Suprapubic skin (tissue), 4 donors: ENCODE results near the gene RASSF10. TPM values are rescaled to one million over a fixed set of nuclear protein-coding genes. Genes with fewer than 3 reads are reported as not detected.

Experiments used
- DNase-seq, 2 donors: peaks; one replicate each; pipeline ENCODE4 v3.0.0-alpha.2; 2019; ENCODE audit warnings: low spot score in 2 of 2
- H3K27ac ChIP-seq: fragments of 200-600 bp; sonication (generic); one replicate; pipeline ENCODE4 v1.5.1; 2019
- H3K27me3 ChIP-seq: fragments of 200-600 bp; sonication (generic); one replicate; pipeline ENCODE4 v1.5.1; 2019
- H3K36me3 ChIP-seq: fragments of 200-600 bp; sonication (generic); one replicate; pipeline ENCODE4 v1.5.1; 2019
- H3K4me1 ChIP-seq: fragments of 200-600 bp; sonication (generic); one replicate; pipeline ENCODE4 v1.5.1; 2019
- H3K4me3 ChIP-seq: fragments of 200-600 bp; sonication (generic); one replicate; pipeline ENCODE4 v1.5.1; 2019; ENCODE audit warnings: mild to moderate bottlenecking
- H3K9me3 ChIP-seq: fragments of 200-600 bp; sonication (generic); one replicate; pipeline ENCODE4 v1.5.1; 2019
- EP300 ChIP-seq: sonication (generic); formaldehyde crosslinking; IDR thresholded peaks from one replicate; pipeline ENCODE4 v1.6.1; 2017; ENCODE audit warnings: antibody characterized with exemption
- POLR2A ChIP-seq, 2 donors: fragments of 450-650 bp; IDR thresholded peaks; one replicate each; pipeline ENCODE4 v1.6.1; 2017; ENCODE audit warnings: antibody characterized with exemption in 2 of 2, mild to moderate bottlenecking in 2 of 2, moderate library complexity in 2 of 2
- POLR2AphosphoS5 ChIP-seq, 3 donors: sonication (generic); formaldehyde crosslinking; IDR thresholded peaks; one replicate each; pipeline ENCODE4 v1.6.1; 2017; ENCODE audit warnings: antibody characterized with exemption in 3 of 3
- WGBS: methylation state at CpG from one replicate; pipeline ENCODE4 v1.1.5; 2018; 5-methylcytosine and 5-hydroxymethylcytosine counted together
- total RNA-seq, 4 donors: library from RNA; depleted of rRNA; stranded (reverse); fragments of >200 nt; gene quantifications; one replicate each; pipeline ENCODE4 v1.1.0, GENCODE V29; 2016
- TF ChIP-seq, protein P1 (sequence below), 2 donors: fragments of 200-600 bp in 1 of 2; fragments of 450-650 bp in 1 of 2; sonication (generic) in 1 of 2; IDR thresholded peaks; one replicate each; pipeline ENCODE4 v1.5.1; 2016 to 2019; ENCODE audit warnings: antibody characterized with exemption in 2 of 2, mild to moderate bottlenecking in 1 of 2, moderate library complexity in 1 of 2

Gene RASSF10
- total RNA-seq, 4 donors from 2014 or later: 7.1 to 22.0 (median 8.4) TPM

DNA sequence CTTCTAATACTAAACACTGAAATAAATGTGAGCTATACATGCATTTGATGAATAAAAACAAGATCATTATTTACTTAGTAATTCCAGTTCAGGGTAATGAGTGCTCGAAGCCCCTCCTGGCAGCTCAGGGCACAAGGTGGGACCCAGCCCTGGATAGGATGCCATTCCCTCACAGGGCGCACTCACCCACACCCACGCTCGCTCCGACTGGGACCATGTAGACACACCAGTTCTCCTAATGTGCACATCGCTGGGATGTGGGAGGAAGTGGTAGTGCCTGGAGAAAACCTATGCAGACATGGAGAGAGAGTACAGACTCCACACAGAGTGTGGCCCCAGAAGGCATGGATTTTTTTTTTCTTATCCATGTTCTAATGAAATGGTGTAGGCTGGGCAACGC, 44.5 kb upstream of the RASSF10 start:
- H3K27ac ChIP-seq: no peak overlapping the region
- 89% methylated on average over 7 of the region's 7 CpGs for WGBS
- no peaks in the 10 kb centered on the region for H3K4me1 ChIP-seq
- no peaks in the 10 kb centered on the region for H3K36me3 ChIP-seq
- no peaks in the 10 kb centered on the region for H3K27me3 ChIP-seq
- TF ChIP-seq POLR2A (IDR thresholded peaks at IDR 0.05): no peak
- no peak for TF ChIP-seq EP300
- no peak for TF ChIP-seq POLR2AphosphoS5 (IDR thresholded peaks at IDR 0.05)
- TF ChIP-seq, protein P1, sequence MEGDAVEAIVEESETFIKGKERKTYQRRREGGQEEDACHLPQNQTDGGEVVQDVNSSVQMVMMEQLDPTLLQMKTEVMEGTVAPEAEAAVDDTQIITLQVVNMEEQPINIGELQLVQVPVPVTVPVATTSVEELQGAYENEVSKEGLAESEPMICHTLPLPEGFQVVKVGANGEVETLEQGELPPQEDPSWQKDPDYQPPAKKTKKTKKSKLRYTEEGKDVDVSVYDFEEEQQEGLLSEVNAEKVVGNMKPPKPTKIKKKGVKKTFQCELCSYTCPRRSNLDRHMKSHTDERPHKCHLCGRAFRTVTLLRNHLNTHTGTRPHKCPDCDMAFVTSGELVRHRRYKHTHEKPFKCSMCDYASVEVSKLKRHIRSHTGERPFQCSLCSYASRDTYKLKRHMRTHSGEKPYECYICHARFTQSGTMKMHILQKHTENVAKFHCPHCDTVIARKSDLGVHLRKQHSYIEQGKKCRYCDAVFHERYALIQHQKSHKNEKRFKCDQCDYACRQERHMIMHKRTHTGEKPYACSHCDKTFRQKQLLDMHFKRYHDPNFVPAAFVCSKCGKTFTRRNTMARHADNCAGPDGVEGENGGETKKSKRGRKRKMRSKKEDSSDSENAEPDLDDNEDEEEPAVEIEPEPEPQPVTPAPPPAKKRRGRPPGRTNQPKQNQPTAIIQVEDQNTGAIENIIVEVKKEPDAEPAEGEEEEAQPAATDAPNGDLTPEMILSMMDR (IDR thresholded peaks at IDR 0.05): no peak
- H3K4me3 ChIP-seq: no peak overlapping the region
- no peaks in the 10 kb centered on the region for H3K9me3 ChIP-seq
- DNase-seq: no peak

DNA sequence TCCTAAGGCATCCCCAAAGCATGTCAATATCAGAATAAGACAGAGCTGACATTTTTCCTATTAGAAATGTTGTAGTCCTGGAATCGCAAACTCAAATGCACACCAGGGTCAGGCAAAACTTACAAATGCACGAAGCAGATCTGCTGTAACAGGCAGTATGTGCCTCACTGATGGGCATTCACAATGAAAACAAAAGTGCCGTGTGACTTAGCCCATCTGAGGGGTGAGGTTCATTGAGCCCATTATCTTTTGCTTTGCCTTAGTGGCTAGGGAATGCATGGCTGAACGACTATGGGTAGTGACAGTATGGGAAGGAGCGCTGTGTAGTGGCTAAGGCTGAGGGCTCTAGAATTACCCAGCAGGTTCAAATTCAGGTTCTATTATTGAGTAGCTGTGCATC, 43.1 kb upstream of the RASSF10 start:
- no peaks in the 10 kb centered on the region for H3K4me1 ChIP-seq
- WGBS: 84% methylated on average over 5 of the region's 5 CpGs

DNA sequence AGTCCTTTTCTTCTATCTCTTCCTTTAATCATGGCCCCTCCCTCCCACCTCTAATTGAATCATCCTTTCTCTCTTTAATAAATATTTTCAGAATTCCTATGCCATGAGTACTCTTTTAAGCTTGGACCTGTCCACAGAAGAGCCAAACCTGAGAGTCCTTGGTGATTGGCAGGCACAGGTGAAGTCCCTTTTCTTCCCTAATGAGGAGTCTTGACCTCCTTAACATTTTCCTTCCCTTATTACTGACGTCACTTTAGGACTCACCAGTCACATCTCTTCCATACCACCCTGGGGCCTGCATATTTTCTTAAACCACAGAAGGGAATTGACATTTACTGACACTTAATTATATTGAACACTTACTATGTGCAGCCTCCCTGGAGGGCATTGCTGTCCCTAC, 41.0 kb upstream of the RASSF10 start:
- H3K27ac ChIP-seq: no peak overlapping the region
- DNase-seq: no peak
- WGBS: 25% methylated on average over 1 of the region's 1 CpG
- H3K4me3 ChIP-seq: no peak overlapping the region
- TF ChIP-seq, protein P1 (IDR thresholded peaks at IDR 0.05): no peak
- TF ChIP-seq POLR2A (IDR thresholded peaks at IDR 0.05): no peak
- TF ChIP-seq POLR2AphosphoS5 (IDR thresholded peaks at IDR 0.05): no peak
- no peak for TF ChIP-seq EP300
- H3K9me3 ChIP-seq: no peaks in the 10 kb centered on the region
- no peaks in the 10 kb centered on the region for H3K27me3 ChIP-seq
- no peaks in the 10 kb centered on the region for H3K36me3 ChIP-seq
- no peaks in the 10 kb centered on the region for H3K4me1 ChIP-seq

More for the DNA sequence above, 43.1 kb upstream of the RASSF10 start:
- no peaks in the 10 kb centered on the region for H3K27me3 ChIP-seq
- no peak overlapping the region for H3K27ac ChIP-seq
- no peaks in the 10 kb centered on the region for H3K36me3 ChIP-seq
- TF ChIP-seq EP300 (no peak), POLR2A (IDR thresholded peaks at IDR 0.05) (no peak), POLR2AphosphoS5 (IDR thresholded peaks at IDR 0.05) (no peak)
- TF ChIP-seq, protein P1 (IDR thresholded peaks at IDR 0.05): no peak
- no peak for DNase-seq
- H3K4me3 ChIP-seq: no peak overlapping the region
- H3K9me3 ChIP-seq: no peaks in the 10 kb centered on the region

DNA sequence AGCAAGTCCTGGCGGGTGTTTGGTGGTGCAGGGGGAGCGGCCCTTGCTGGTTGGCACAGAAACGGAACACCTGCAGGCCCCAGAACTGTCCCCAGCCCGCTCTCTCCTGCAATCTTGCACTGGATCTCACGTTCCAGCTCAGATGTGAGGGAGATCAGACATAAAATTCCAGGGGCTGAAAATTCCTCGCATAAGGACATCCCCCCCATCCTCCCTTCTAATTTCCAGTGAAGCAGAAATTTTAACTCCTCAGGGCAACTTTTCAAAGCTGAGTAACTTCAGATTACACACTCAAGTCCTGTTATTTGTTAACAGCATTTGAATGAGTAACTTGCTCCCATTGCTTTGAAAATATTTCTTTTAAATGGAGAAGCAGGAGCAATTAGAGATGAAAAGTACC, 40.3 kb upstream of the RASSF10 start:
- WGBS: 52% methylated on average over 6 of the region's 6 CpGs
- Histone ChIP-seq H3K4me3 (no peak overlapping the region), H3K4me1 (no peaks in the 10 kb centered on the region), H3K9me3 (no peaks in the 10 kb centered on the region), H3K27me3 (no peaks in the 10 kb centered on the region), H3K36me3 (no peaks in the 10 kb centered on the region), H3K27ac (no peak overlapping the region)
- no peak for DNase-seq
- no peak for TF ChIP-seq EP300
- no peak for TF ChIP-seq POLR2AphosphoS5 (IDR thresholded peaks at IDR 0.05)
- TF ChIP-seq, protein P1 (IDR thresholded peaks at IDR 0.05): no peak
- TF ChIP-seq POLR2A (IDR thresholded peaks at IDR 0.05): no peak

DNA sequence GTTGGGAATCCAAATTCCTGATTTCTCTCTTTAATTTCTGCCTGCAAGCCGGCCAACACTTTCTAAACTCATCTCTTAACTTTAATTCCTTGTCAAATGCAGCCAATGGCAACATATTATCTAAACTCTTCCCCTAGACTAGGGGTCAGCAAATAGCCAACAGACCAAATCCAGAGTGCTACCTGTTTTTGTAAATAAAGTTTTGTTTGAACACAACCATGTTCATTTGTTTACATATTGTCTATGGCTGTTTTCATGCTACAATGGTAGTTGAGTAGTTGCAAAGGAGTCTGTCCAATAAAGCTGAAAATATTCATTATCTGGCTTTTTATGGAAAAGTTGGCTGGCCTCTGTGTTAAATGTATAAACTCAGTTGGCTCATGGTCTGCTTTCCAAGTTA, 37.2 kb upstream of the RASSF10 start:
- no peak for TF ChIP-seq POLR2A (IDR thresholded peaks at IDR 0.05)
- TF ChIP-seq, protein P1 (IDR thresholded peaks at IDR 0.05): no peak
- TF ChIP-seq POLR2AphosphoS5 (IDR thresholded peaks at IDR 0.05): no peak
- no peak for TF ChIP-seq EP300
- no peak overlapping the region for H3K4me3 ChIP-seq
- H3K27me3 ChIP-seq: no peaks in the 10 kb centered on the region
- H3K36me3 ChIP-seq: no peaks in the 10 kb centered on the region
- DNase-seq: no peak
- no peaks in the 10 kb centered on the region for H3K4me1 ChIP-seq
- no peak overlapping the region for H3K27ac ChIP-seq
- WGBS: 93% methylated on average over 1 of the region's 1 CpG
- H3K9me3 ChIP-seq: no peaks in the 10 kb centered on the region
